ENCODE results near the gene SLAMF1. TPM values are rescaled to one million over a fixed set of nuclear protein-coding genes. Genes with fewer than 3 reads are reported as not detected.

Gene SLAMF1
- total and polyA plus RNA-seq, 2 experiments from 2014 or later, result not detected

GRCh38 chr1:160645386-160646130 is 1.3 kb downstream of the SLAMF1 start (continued):
- no peak for TF ChIP-seq CTCF (conservative IDR thresholded peaks at IDR 0.05; ENCODE audit: low read depth in 2 of 2)
- TF ChIP-seq ZNF114 (CRISPR knock-in tag; IDR thresholded peaks at IDR 0.05), result no peak
- TF ChIP-seq ETS1 (IDR thresholded peaks at IDR 0.05), result no peak
- TF ChIP-seq ZNF331 (CRISPR knock-in tag; IDR thresholded peaks at IDR 0.05; ENCODE audit: low read depth), result no peak

- Histone ChIP-seq H4K20me1 (replicated peaks; ENCODE audit: insufficient read depth) (no peaks in the 10 kb centered on the region), H3K36me3 (ENCODE audit: insufficient read depth) (no peaks in the 10 kb centered on the region), H3K9me2 (ENCODE audit: insufficient read depth) (no peaks in the 10 kb centered on the region; the same call in 1 of the 2 replicates), H3K4me3 (no peak overlapping the region), H3K79me2 (replicated peaks; ENCODE audit: insufficient read depth) (no peaks in the 10 kb centered on the region), H2AFZ (no peak overlapping the region), H3K4me2 (no peak overlapping the region), H3K27ac (ENCODE audit: low read depth) (no peak overlapping the region), H3K4me1 (ENCODE audit: insufficient read depth) (no peaks in the 10 kb centered on the region), H3K27me3 (ENCODE audit: insufficient read depth) (no peaks in the 10 kb centered on the region), H3F3A (replicated peaks; ENCODE audit: low read depth) (no peaks in the 10 kb centered on the region)
- peaks cover 5% of the 10 kb centered on the region for H3K27me3 Mint-ChIP-seq (ENCODE audit: insufficient read depth, low read depth, poor library complexity)
- no peaks in the 10 kb centered on the region for H3K36me3 Mint-ChIP-seq (ENCODE audit: low read depth)
- no peak overlapping the region for H3K4me3 Mint-ChIP-seq
- DNase-seq (ENCODE audit: low spot score) (no peak), ATAC-seq (no peak)
- H3K9me3 Mint-ChIP-seq, result no peaks in the 10 kb centered on the region
- no peaks in the 10 kb centered on the region; the same call in 2 of the 3 replicates for H3K4me1 Mint-ChIP-seq
- no peak overlapping the region for H3K27ac Mint-ChIP-seq
- TF ChIP-seq ZNF462 (CRISPR knock-in tag; IDR thresholded peaks at IDR 0.05), result no peak
- TF ChIP-seq EZH2 (IDR thresholded peaks at IDR 0.05; ENCODE audit: low read depth, unreplicated experiment), result no peak
- TF ChIP-seq ETS1 (IDR thresholded peaks at IDR 0.05), result no peak
- TF ChIP-seq ZNF114 (CRISPR knock-in tag; IDR thresholded peaks at IDR 0.05), result no peak
- no peak for TF ChIP-seq EZH2phosphoT487 (IDR thresholded peaks at IDR 0.05; ENCODE audit: unreplicated experiment)
- TF ChIP-seq NANOG (IDR thresholded peaks at IDR 0.05; ENCODE audit: borderline replicate concordance), result no peak
- TF ChIP-seq JUNB (IDR thresholded peaks at IDR 0.05; ENCODE audit: unreplicated experiment), result no peak
- no peak for TF ChIP-seq REST (IDR thresholded peaks at IDR 0.05; ENCODE audit: unreplicated experiment)
Measured at GRCh38 chr1:160644399-160644798, 2.4 kb downstream of the SLAMF1 start.

Measured in GM23338 (cell line).